A549 (cell line): ENCODE measurements around the gene SLC5A8.

Experiments
- CBX8 ChIP-seq: fragments of 200-600 bp; sonication (generic); IDR thresholded peaks from 2 replicates; pipeline ENCODE4 v1.6.1; 2016
- CTCF ChIP-seq: fragments of >200 bp; sonication (Bioruptor Twin); formaldehyde crosslinking; IDR thresholded peaks from 3 replicates; pipeline ENCODE4 v1.5.1; 2016
- EP300 ChIP-seq, 2 experiments: fragments of >200 bp; sonication (Bioruptor Twin); formaldehyde crosslinking; IDR thresholded peaks; 2 replicates in 1 of 2; 3 replicates in 1 of 2; pipeline ENCODE4 v1.6.1; 2016 to 2017
- ESRRA ChIP-seq: fragments of 150-350 bp; IDR thresholded peaks from 2 replicates; pipeline ENCODE4 v1.6.1; 2014; ENCODE audit warnings: mild to moderate bottlenecking, low read length, borderline replicate concordance
- KDM1A ChIP-seq: fragments of 200-600 bp; sonication (generic); IDR thresholded peaks from 2 replicates; pipeline ENCODE4 v1.6.1; 2016; ENCODE audit warnings: low read depth, mild to moderate bottlenecking
- MAFK ChIP-seq: fragments of 450-650 bp; IDR thresholded peaks from 2 replicates; pipeline ENCODE4 v1.6.1; 2014; ENCODE audit not compliant: partially characterized antibody
- MAX ChIP-seq: IDR thresholded peaks from 2 replicates; pipeline ENCODE4 v1.6.1; 2012
- NFE2L2 ChIP-seq: fragments of 150-350 bp; conservative IDR thresholded peaks from 2 replicates; pipeline ENCODE4 v1.6.1; 2014; ENCODE audit warnings: low read length
- NR3C1 ChIP-seq: fragments of >200 bp; sonication (Bioruptor Twin); formaldehyde crosslinking; IDR thresholded peaks from 3 replicates; pipeline ENCODE4 v1.6.1; 2017
- POLR2A ChIP-seq: IDR thresholded peaks from 2 replicates; pipeline ENCODE4 v1.6.1; 2012; ENCODE audit warnings: mild to moderate bottlenecking, low read length
- RAD21 ChIP-seq, 2 experiments: fragments of >200 bp in 1 of 2; sonication (Bioruptor Twin) in 1 of 2; formaldehyde crosslinking in 1 of 2; IDR thresholded peaks in 1 of 2; conservative IDR thresholded peaks in 1 of 2; 2 replicates in 1 of 2; 3 replicates in 1 of 2; pipeline ENCODE4 v1.6.1; 2012 to 2018; ENCODE audit warnings: inconsistent platforms in 1 of 2
- RCOR1 ChIP-seq: fragments of 150-350 bp; IDR thresholded peaks from 2 replicates; pipeline ENCODE4 v1.6.1; 2014; ENCODE audit warnings: antibody characterized with exemption, low read length, low read depth
- ZFP36 ChIP-seq: fragments of 450-650 bp; IDR thresholded peaks from 2 replicates; pipeline ENCODE4 v1.6.1; 2014; ENCODE audit warnings: borderline replicate concordance; ENCODE audit not compliant: partially characterized antibody

- TF ChIP-seq ESRRA: no peak
- TF ChIP-seq CTCF: no peak
- no peak for TF ChIP-seq POLR2A
- TF ChIP-seq MAFK: no peak
- TF ChIP-seq ZFP36: no peak
- TF ChIP-seq CBX8: no peak
- no peak for TF ChIP-seq MAX
- no peak for TF ChIP-seq EP300 (IDR thresholded peaks at IDR 0.05)
- no peak for TF ChIP-seq KDM1A
- TF ChIP-seq RAD21 (conservative IDR thresholded peaks at IDR 0.05 in 1 of 2, IDR thresholded peaks at IDR 0.05 in 1 of 2): no peak
- TF ChIP-seq RCOR1: no peak
- TF ChIP-seq NFE2L2: no peak
- TF ChIP-seq NR3C1: no peak
These were observed 92.2 kb downstream of the SLC5A8 start for GRCh38 chr12:101117842-101118241.
